NCI-H1694 (cell line): ENCODE measurements around the gene CD34.
"Not testable (repeated sequence)": the region's sequence is repeated elsewhere in the genome, so short reads cannot be mapped to it uniquely, and the experiment has no call there.

Experiments used
- DNase-seq: peaks from one replicate; lab custom pipeline; 2025; lab: John Stamatoyannopoulos, UW

CD34 gene

GRCh38 chr1:207926984-207927383, 16.1 kb upstream of the CD34 start:
- DNase-seq = no peak

- DNase-seq = not testable (repeated sequence)
Measured at GRCh38 chr1:207925969-207926368, 15.0 kb upstream of the CD34 start.

- DNase-seq = no peak
Measured at GRCh38 chr1:207925210-207925609, 14.3 kb upstream of the CD34 start.

GRCh38 chr1:207923561-207923960, 12.6 kb upstream of the CD34 start:
- no peak for DNase-seq

GRCh38 chr1:207923121-207923520, 12.2 kb upstream of the CD34 start:
- DNase-seq = no peak

- DNase-seq = no peak
Measured at GRCh38 chr1:207922554-207922953, 11.6 kb upstream of the CD34 start.

GRCh38 chr1:207921321-207921720, 10.4 kb upstream of the CD34 start:
- DNase-seq = no peak

GRCh38 chr1:207920444-207921021, 9.6 kb upstream of the CD34 start:
- DNase-seq = no peak

- DNase-seq = no peak
Measured at GRCh38 chr1:207919523-207920170, 8.7 kb upstream of the CD34 start.

GRCh38 chr1:207918581-207918980, 7.7 kb upstream of the CD34 start:
- DNase-seq = no peak

GRCh38 chr1:207918011-207918410, 7.1 kb upstream of the CD34 start:
- no peak for DNase-seq

GRCh38 chr1:207917080-207917479, 6.2 kb upstream of the CD34 start:
- DNase-seq = no peak

- no peak for DNase-seq
Measured at GRCh38 chr1:207913951-207914350, 3.0 kb upstream of the CD34 start.

- DNase-seq = no peak
Measured at GRCh38 chr1:207911856-207912760, 1.2 kb upstream of the CD34 start.

GRCh38 chr1:207909687-207910086, 1.2 kb downstream of the CD34 start:
- no peak for DNase-seq

GRCh38 chr1:207908107-207908734, 2.7 kb downstream of the CD34 start:
- no peak for DNase-seq

- no peak for DNase-seq
Measured at GRCh38 chr1:207904391-207904790, 6.5 kb downstream of the CD34 start.

GRCh38 chr1:207903767-207904166, 7.2 kb downstream of the CD34 start:
- no peak for DNase-seq

GRCh38 chr1:207903053-207903452, 7.9 kb downstream of the CD34 start:
- DNase-seq = no peak

- no peak for DNase-seq
Measured at GRCh38 chr1:207902566-207902965, 8.4 kb downstream of the CD34 start.

- no peak for DNase-seq
Measured at GRCh38 chr1:207901041-207901653, 9.8 kb downstream of the CD34 start.

GRCh38 chr1:207898836-207899235, 12.1 kb downstream of the CD34 start:
- DNase-seq = no peak
